ACC112 (cell line): ENCODE results near the gene CWF19L1.

ENCODE experiments used
- H2AFZ ChIP-seq: fragments of 200-600 bp; sonication (generic); one replicate; pipeline ENCODE4 v1.6.0; 2017; ENCODE audit warnings: antibody characterized with exemption, low read length; ENCODE audit not compliant: unreplicated experiment
- H3K27ac ChIP-seq: fragments of 200-600 bp; sonication (generic); 2 replicates; pipeline ENCODE4 v1.5.1; 2014; ENCODE audit warnings: low read depth, mild to moderate bottlenecking, antibody characterized with exemption, low read length, moderate library complexity
- H3K27me3 ChIP-seq: fragments of 200-600 bp; sonication (generic); 2 replicates; pipeline ENCODE4 v1.6.1; 2014; ENCODE audit warnings: mild to moderate bottlenecking, antibody characterized with exemption, low read length, moderate library complexity, mixed read lengths; ENCODE audit not compliant: insufficient read depth
- H3K36me3 ChIP-seq: fragments of 200-600 bp; sonication (generic); 2 replicates; pipeline ENCODE4 v1.6.1; 2016; ENCODE audit warnings: mild to moderate bottlenecking, antibody characterized with exemption, low read length, moderate library complexity, mixed read lengths; ENCODE audit not compliant: insufficient read depth
- H3K4me1 ChIP-seq: fragments of 200-600 bp; sonication (generic); one replicate; pipeline ENCODE4 v1.6.1; 2016; ENCODE audit warnings: low read length, mixed read lengths; ENCODE audit not compliant: insufficient read depth, unreplicated experiment, control insufficient read depth
- H3K4me3 ChIP-seq: fragments of 200-600 bp; sonication (generic); 2 replicates; pipeline ENCODE4 v1.5.1; 2014; ENCODE audit warnings: mild to moderate bottlenecking, low read depth, low read length
- H3K79me2 ChIP-seq: fragments of 200-600 bp; sonication (generic); one replicate; pipeline ENCODE4 v1.6.0; 2016; ENCODE audit warnings: low read length; ENCODE audit not compliant: control insufficient read depth, unreplicated experiment, insufficient read depth

Gene CWF19L1

GRCh38 chr10:100253041-100253440 lies 14.4 kb downstream of the CWF19L1 start:
- Histone ChIP-seq H3K36me3 (peaks cover 14% of the 10 kb centered on the region), H2AFZ (no peak overlapping the region)

GRCh38 chr10:100248820-100249219 lies 18.6 kb downstream of the CWF19L1 start:
- H3K36me3 ChIP-seq = peaks cover 10% of the 10 kb centered on the region
- no peak overlapping the region for H2AFZ ChIP-seq
- no peaks in the 10 kb centered on the region for H3K27me3 ChIP-seq
- H3K4me1 ChIP-seq = no peaks in the 10 kb centered on the region
- H3K4me3 ChIP-seq = no peak overlapping the region
- H3K27ac ChIP-seq = no peak overlapping the region
- no peaks in the 10 kb centered on the region for H3K79me2 ChIP-seq

More at GRCh38 chr10:100253041-100253440, 14.4 kb downstream of the CWF19L1 start:
- H3K4me3 ChIP-seq = no peak overlapping the region
- H3K27ac ChIP-seq = no peak overlapping the region
- H3K27me3 ChIP-seq = no peaks in the 10 kb centered on the region
- H3K79me2 ChIP-seq = no peaks in the 10 kb centered on the region
- H3K4me1 ChIP-seq = no peaks in the 10 kb centered on the region

DNA sequence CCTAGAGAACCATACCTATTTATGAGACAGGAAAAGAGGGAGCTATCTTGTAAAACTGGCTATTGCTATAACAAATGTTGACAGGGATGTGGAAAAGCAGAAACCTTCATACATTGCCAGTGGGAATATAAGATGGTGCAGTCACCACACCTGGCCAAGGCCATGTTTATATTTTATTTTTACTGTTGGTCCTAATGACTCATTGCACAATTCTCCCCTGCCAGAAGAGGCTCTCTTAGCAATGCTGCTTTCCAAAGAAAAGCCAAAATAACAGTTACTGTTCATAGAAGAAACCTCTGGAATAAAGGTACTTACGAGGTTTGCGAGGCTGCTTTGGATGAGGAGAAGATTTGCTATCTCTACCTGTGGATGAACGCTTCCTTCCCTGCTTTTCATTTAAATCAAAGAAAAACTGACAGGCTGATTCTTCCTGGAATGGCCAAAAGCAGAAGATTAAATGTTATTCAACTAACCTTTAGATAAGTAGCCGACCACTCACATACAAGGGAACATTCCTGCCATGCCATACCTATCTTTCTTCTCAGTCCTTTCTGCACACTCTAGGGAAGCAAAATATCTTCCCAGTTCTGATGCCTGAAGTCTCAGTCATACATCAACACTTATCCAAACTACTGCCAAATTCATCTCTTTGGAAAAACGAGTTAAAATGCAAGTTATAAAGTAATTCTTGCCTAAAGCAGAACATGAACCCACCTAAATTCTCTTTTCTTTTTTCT lies 21.8 kb downstream of the CWF19L1 start:
- no peak overlapping the region for H2AFZ ChIP-seq
- H3K27me3 ChIP-seq = no peaks in the 10 kb centered on the region
- peaks cover 10% of the 10 kb centered on the region for H3K36me3 ChIP-seq
- no peaks in the 10 kb centered on the region for H3K79me2 ChIP-seq
- H3K27ac ChIP-seq = no peak overlapping the region
- H3K4me3 ChIP-seq = no peak overlapping the region
- H3K4me1 ChIP-seq = no peaks in the 10 kb centered on the region

DNA sequence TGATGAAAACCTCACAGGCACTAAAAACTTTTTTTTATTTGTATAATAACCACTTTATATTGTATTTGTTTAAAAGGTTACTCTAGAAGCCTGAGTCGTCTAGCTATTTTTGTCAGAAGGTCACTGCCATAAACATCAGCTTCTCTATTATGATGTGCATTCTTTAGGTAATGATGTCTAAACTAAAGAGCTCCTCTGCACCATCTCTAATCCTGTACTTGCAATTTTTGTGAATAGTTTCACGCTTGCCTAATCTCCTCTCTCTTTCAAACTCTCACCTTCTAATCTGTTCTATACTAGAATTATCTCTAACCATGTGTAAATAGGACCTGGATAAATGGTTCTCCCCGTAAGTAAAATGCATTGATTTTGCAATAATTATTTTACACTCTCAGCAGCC lies 27.6 kb downstream of the CWF19L1 start:
- H3K27ac ChIP-seq = no peak overlapping the region
- H2AFZ ChIP-seq = no peak overlapping the region
- H3K79me2 ChIP-seq = no peaks in the 10 kb centered on the region
- no peaks in the 10 kb centered on the region for H3K27me3 ChIP-seq
- H3K4me3 ChIP-seq = no peak overlapping the region
- H3K4me1 ChIP-seq = no peaks in the 10 kb centered on the region
- H3K36me3 ChIP-seq = peaks cover 14% of the 10 kb centered on the region

GRCh38 chr10:100238429-100238828 lies 29.0 kb downstream of the CWF19L1 start:
- peaks cover 14% of the 10 kb centered on the region for H3K36me3 ChIP-seq
- H3K4me1 ChIP-seq = no peaks in the 10 kb centered on the region

GRCh38 chr10:100232101-100232500 lies 35.3 kb downstream of the CWF19L1 start:
- peaks cover 20% of the 10 kb centered on the region for H3K79me2 ChIP-seq
- H3K4me1 ChIP-seq = peaks cover 7% of the 10 kb centered on the region
- H2AFZ ChIP-seq = no peak overlapping the region
- peaks cover 7% of the 10 kb centered on the region; the same call in 1 of the 2 replicates for H3K36me3 ChIP-seq
- no peak overlapping the region for H3K27ac ChIP-seq
- no peak overlapping the region for H3K4me3 ChIP-seq
- H3K27me3 ChIP-seq = no peaks in the 10 kb centered on the region

More at GRCh38 chr10:100238429-100238828, 29.0 kb downstream of the CWF19L1 start:
- H3K27me3 ChIP-seq = no peaks in the 10 kb centered on the region
- no peak overlapping the region for H3K4me3 ChIP-seq
- H2AFZ ChIP-seq = no peak overlapping the region
- no peak overlapping the region for H3K27ac ChIP-seq
- H3K79me2 ChIP-seq = no peaks in the 10 kb centered on the region

DNA sequence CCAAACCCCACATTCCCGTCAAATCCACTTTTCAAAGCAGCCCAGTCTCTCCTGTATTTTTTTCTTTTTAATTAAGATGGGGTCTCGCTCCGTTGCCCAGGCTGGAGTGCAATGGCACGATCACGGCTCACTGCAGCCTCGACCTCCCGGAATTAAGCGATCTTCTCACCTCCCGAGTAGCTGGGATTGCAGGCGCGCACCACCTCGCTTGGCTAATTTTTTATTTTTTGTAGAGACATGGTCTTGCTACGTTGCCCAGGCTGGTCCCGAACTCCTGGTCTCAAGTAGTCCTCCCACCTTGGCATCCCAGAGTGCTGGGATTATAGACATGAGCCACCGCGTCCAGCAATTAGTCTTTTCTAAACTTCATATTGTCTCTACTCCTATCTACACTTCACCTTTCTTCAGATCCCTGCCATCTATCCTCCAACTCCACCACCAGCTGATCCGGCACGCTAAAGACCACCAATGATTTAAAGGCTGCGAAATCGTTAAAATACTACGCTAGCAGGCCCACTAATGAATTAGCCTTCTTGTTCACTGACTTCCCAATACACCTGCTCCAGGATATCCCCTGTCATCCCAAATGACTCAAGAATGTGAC lies 37.5 kb downstream of the CWF19L1 start:
- H3K4me3 ChIP-seq = peak overlapping the region; percentile 87
- 0 out of 2 replicates have a peak, but pooled peaks cover 4% of the 10 kb centered on the region for H3K36me3 ChIP-seq
- peaks cover 7% of the 10 kb centered on the region for H3K4me1 ChIP-seq
- H3K27me3 ChIP-seq = no peaks in the 10 kb centered on the region
- H3K27ac ChIP-seq = peak overlapping the region; percentile 26; the same call in 1 of the 2 replicates
- H3K79me2 ChIP-seq = peaks cover 31% of the 10 kb centered on the region
- H2AFZ ChIP-seq = peak overlapping the region; percentile 82

DNA sequence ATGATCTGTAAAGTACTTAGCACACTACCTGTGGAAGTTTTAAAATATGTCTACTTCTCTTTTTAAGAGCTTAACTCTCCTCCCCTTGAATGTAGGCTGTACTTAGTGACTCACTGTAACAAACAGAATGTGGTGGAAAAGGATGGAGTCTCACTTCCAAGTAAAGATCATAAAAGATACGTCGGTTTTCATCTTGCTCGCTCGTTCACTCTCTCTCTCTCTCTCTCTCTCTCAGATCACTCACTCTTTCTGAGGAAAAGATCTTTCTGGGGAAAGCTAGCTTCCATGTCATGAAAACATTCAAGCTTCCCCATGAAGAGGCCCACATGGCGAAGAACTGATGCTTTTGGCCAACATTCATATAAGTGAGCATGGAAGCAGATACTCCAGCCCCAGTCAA lies 43.6 kb downstream of the CWF19L1 start:
- H3K27ac ChIP-seq = no peak overlapping the region
- peaks cover 17% of the 10 kb centered on the region; the same call in 1 of the 2 replicates for H3K36me3 ChIP-seq
- no peaks in the 10 kb centered on the region for H3K27me3 ChIP-seq
- H3K4me3 ChIP-seq = no peak overlapping the region
- peaks cover 4% of the 10 kb centered on the region for H3K4me1 ChIP-seq
- H3K79me2 ChIP-seq = peaks cover 28% of the 10 kb centered on the region
- H2AFZ ChIP-seq = no peak overlapping the region

DNA sequence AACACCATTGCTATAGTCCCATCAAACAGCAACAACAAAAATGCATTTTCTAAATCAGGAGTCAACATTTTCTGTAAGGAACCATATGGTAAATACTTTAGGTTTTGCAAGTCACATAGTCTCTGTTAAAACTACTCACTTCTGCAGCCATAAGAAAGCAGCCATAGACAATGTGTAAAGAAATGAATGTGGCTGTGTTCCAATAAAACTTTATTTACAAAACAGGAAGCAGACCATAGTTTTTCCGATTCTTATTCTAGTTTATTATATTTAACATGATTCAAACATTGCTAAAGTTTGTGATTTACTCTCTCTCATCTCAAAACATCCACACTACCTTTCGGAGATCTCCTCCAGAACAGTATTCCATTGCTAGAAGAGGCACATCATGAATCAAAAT lies 44.9 kb downstream of the CWF19L1 start:
- no peak overlapping the region for H2AFZ ChIP-seq
- H3K27ac ChIP-seq = no peak overlapping the region
- H3K4me3 ChIP-seq = no peak overlapping the region
- H3K79me2 ChIP-seq = peaks cover 15% of the 10 kb centered on the region
- no peaks in the 10 kb centered on the region for H3K4me1 ChIP-seq
- H3K36me3 ChIP-seq = peaks cover 23% of the 10 kb centered on the region; the same call in 1 of the 2 replicates
- H3K27me3 ChIP-seq = no peaks in the 10 kb centered on the region

DNA sequence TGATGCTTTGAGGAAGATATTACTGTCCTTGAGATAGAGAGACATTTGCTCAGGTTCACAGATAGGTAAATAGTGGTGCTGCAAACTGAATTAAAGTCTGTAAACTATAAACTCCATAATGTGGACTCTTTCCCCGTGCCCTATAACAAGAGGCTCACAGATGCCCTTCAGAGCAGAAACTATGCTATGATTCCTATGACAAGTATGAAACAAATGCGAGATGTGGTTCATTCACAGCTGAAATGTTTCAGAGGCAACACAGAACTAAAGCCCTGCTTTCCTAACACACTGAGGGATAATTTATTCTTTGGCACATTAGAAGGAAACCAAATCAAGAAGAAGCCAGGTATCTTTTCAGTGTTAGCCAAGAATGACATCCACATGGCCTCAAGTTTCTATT lies 51.4 kb downstream of the CWF19L1 start:
- peaks cover 19% of the 10 kb centered on the region for H3K36me3 ChIP-seq
- no peak overlapping the region for H3K27ac ChIP-seq
- no peaks in the 10 kb centered on the region for H3K4me1 ChIP-seq
- no peak overlapping the region for H2AFZ ChIP-seq
- H3K79me2 ChIP-seq = no peaks in the 10 kb centered on the region
- no peak overlapping the region for H3K4me3 ChIP-seq
- no peaks in the 10 kb centered on the region for H3K27me3 ChIP-seq

GRCh38 chr10:100209303-100209702 lies 58.1 kb downstream of the CWF19L1 start:
- no peak overlapping the region for H3K4me3 ChIP-seq

More at GRCh38 chr10:100209303-100209702, 58.1 kb downstream of the CWF19L1 start:
- H3K27ac ChIP-seq = peak overlapping the region; percentile 38
- peaks cover 11% of the 10 kb centered on the region for H3K4me1 ChIP-seq
- H3K36me3 ChIP-seq = peaks cover 20% of the 10 kb centered on the region
- no peak overlapping the region for H2AFZ ChIP-seq
- no peaks in the 10 kb centered on the region for H3K79me2 ChIP-seq
- no peaks in the 10 kb centered on the region for H3K27me3 ChIP-seq
